Right lobe of liver (tissue), 4 donors: ENCODE results near the gene IQCB1.

ENCODE experiments used
- POLR2A ChIP-seq: fragments of 450-650 bp; IDR thresholded peaks from one replicate; pipeline ENCODE4 v1.6.1; 2017; ENCODE audit warnings: antibody characterized with exemption, mild to moderate bottlenecking
- TF ChIP-seq, protein P1 (sequence below), 4 donors: fragments of 200-600 bp in 3 of 4; fragments of 450-650 bp in 1 of 4; IDR thresholded peaks; one replicate each; pipeline versions ENCODE4 v1.5.1 to v1.8.0; 2016 to 2022; ENCODE audit warnings: antibody characterized with exemption in 4 of 4, mild to moderate bottlenecking in 2 of 4
- donor health status: DM: no; HTN: no; CAD: no.
- donor health status: DM: no; HTN: no; CAD: no.
- donor health status: DM: no; HTN: yes; CAD: no.

GRCh38 chr3:121735047-121735696 lies 99.7 kb downstream of the IQCB1 start:
- TF ChIP-seq, protein P1, sequence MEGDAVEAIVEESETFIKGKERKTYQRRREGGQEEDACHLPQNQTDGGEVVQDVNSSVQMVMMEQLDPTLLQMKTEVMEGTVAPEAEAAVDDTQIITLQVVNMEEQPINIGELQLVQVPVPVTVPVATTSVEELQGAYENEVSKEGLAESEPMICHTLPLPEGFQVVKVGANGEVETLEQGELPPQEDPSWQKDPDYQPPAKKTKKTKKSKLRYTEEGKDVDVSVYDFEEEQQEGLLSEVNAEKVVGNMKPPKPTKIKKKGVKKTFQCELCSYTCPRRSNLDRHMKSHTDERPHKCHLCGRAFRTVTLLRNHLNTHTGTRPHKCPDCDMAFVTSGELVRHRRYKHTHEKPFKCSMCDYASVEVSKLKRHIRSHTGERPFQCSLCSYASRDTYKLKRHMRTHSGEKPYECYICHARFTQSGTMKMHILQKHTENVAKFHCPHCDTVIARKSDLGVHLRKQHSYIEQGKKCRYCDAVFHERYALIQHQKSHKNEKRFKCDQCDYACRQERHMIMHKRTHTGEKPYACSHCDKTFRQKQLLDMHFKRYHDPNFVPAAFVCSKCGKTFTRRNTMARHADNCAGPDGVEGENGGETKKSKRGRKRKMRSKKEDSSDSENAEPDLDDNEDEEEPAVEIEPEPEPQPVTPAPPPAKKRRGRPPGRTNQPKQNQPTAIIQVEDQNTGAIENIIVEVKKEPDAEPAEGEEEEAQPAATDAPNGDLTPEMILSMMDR (IDR thresholded peaks at IDR 0.05) = no peak
- TF ChIP-seq POLR2A = no peak
